ENCODE measurements around the gene MYMX.

MYMX gene

GRCh38 chr6:44262467-44263353, 46.0 kb downstream of the MYMX start:
- Histone ChIP-seq H3K79me2 (ENCODE audit: control insufficient read depth, low read length) (peaks cover 42% of the 10 kb centered on the region), H3K4me1 (ENCODE audit: control insufficient read depth, low read length) (peaks cover 67% of the 10 kb centered on the region), H3F3A (ENCODE audit: control insufficient read depth, insufficient read depth) (peaks cover 25% of the 10 kb centered on the region), H3K9me3 (ENCODE audit: control insufficient read depth, insufficient read depth, low read length) (no peaks in the 10 kb centered on the region), H4K20me1 (ENCODE audit: control insufficient read depth, insufficient read depth, low read depth, low read length) (no peaks in the 10 kb centered on the region), H3K27me3 (ENCODE audit: control insufficient read depth, low read length) (no peaks in the 10 kb centered on the region), H3K27ac (ENCODE audit: low read depth, low read length) (peak overlapping the region; percentile 93), H3K4me2 (ENCODE audit: low read length) (peak overlapping the region; percentile 90), H3K9me2 (replicated peaks; ENCODE audit: control insufficient read depth, low read length) (no peaks in the 10 kb centered on the region), H3K4me3 (ENCODE audit: low read length) (peak overlapping the region; percentile 86), H3K36me3 (ENCODE audit: control insufficient read depth, low read length) (peaks cover 69% of the 10 kb centered on the region)
- no peak for TF ChIP-seq EZH2phosphoT487 (IDR thresholded peaks at IDR 0.05; ENCODE audit: borderline replicate concordance, low read length)
- TF ChIP-seq, protein P1, sequence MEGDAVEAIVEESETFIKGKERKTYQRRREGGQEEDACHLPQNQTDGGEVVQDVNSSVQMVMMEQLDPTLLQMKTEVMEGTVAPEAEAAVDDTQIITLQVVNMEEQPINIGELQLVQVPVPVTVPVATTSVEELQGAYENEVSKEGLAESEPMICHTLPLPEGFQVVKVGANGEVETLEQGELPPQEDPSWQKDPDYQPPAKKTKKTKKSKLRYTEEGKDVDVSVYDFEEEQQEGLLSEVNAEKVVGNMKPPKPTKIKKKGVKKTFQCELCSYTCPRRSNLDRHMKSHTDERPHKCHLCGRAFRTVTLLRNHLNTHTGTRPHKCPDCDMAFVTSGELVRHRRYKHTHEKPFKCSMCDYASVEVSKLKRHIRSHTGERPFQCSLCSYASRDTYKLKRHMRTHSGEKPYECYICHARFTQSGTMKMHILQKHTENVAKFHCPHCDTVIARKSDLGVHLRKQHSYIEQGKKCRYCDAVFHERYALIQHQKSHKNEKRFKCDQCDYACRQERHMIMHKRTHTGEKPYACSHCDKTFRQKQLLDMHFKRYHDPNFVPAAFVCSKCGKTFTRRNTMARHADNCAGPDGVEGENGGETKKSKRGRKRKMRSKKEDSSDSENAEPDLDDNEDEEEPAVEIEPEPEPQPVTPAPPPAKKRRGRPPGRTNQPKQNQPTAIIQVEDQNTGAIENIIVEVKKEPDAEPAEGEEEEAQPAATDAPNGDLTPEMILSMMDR (IDR thresholded peaks at IDR 0.05; ENCODE audit: low read depth, low read length, poor library complexity, severe bottlenecking): no peak

GRCh38 chr6:44263354-44264100, 46.8 kb downstream of the MYMX start:
- Histone ChIP-seq H3K27me3 (ENCODE audit: control insufficient read depth, low read length) (peaks cover 5% of the 10 kb centered on the region), H3K9me2 (replicated peaks; ENCODE audit: control insufficient read depth, low read length) (no peaks in the 10 kb centered on the region), H3K4me3 (ENCODE audit: low read length) (peak overlapping the region; percentile 86), H4K20me1 (ENCODE audit: control insufficient read depth, insufficient read depth, low read depth, low read length) (no peaks in the 10 kb centered on the region), H3K4me2 (ENCODE audit: low read length) (peak overlapping the region; percentile 90), H3K79me2 (ENCODE audit: control insufficient read depth, low read length) (peaks cover 42% of the 10 kb centered on the region), H3K4me1 (ENCODE audit: control insufficient read depth, low read length) (peaks cover 67% of the 10 kb centered on the region), H3K9me3 (ENCODE audit: control insufficient read depth, insufficient read depth, low read length) (no peaks in the 10 kb centered on the region), H3K27ac (ENCODE audit: low read depth, low read length) (peak overlapping the region; percentile 93), H3K36me3 (ENCODE audit: control insufficient read depth, low read length) (peaks cover 61% of the 10 kb centered on the region), H3F3A (ENCODE audit: control insufficient read depth, insufficient read depth) (peaks cover 18% of the 10 kb centered on the region)
- TF ChIP-seq EZH2phosphoT487 (IDR thresholded peaks at IDR 0.05; ENCODE audit: borderline replicate concordance, low read length): no peak
- TF ChIP-seq, protein P1 (IDR thresholded peaks at IDR 0.05; ENCODE audit: low read depth, low read length, poor library complexity, severe bottlenecking): no peak

DNA sequence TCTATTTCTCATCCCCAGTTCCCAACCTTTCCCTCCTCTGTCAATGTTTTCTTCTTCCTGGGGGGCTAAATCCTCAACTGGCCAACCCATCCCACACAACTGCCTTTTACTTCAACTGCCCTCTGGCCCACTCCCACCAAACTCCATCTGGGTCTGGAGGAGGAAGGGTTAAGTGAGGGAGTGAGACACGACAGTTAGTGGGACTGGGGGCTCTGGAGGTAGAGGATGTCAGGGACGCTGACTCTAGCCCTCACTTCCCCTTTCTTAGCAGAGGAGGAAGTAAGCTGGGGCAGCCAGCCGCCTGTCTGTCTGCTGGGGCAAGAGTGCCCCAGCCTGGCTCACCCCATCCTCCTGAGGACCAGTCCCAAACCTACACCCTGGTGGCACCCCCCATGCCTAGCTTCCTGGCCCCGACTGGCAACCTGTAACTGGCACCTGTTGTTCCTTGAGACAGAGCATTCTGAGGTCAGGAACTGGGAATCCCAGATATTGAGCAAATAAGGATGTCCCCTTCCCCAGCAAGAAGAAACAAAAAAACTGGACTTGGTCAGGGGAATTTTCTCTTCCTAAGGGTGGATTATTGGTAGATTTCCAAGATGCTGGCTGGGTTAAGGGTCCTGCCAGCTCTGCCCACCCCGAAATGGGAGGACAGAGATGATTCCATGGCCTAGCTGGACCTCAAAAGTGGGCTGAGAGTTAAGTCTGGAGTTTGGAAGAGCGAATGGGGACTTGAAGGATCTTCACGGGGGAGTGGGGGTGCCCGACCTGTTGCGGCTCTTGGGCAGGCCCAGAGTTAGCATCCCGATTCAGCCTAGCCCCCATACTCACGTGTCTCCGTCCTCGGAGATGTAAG, 47.7 kb downstream of the MYMX start:
- Histone ChIP-seq H3K4me2 (ENCODE audit: low read length) (peak overlapping the region; percentile 90), H3K79me2 (ENCODE audit: control insufficient read depth, low read length) (peaks cover 42% of the 10 kb centered on the region), H3K27ac (ENCODE audit: low read depth, low read length) (peak overlapping the region; percentile 93), H3F3A (ENCODE audit: control insufficient read depth, insufficient read depth) (peaks cover 15% of the 10 kb centered on the region), H3K36me3 (ENCODE audit: control insufficient read depth, low read length) (peaks cover 53% of the 10 kb centered on the region), H3K9me2 (replicated peaks; ENCODE audit: control insufficient read depth, low read length) (no peaks in the 10 kb centered on the region), H3K4me3 (ENCODE audit: low read length) (peak overlapping the region; percentile 86), H3K27me3 (ENCODE audit: control insufficient read depth, low read length) (peaks cover 13% of the 10 kb centered on the region), H3K9me3 (ENCODE audit: control insufficient read depth, insufficient read depth, low read length) (no peaks in the 10 kb centered on the region), H3K4me1 (ENCODE audit: control insufficient read depth, low read length) (peaks cover 62% of the 10 kb centered on the region), H4K20me1 (ENCODE audit: control insufficient read depth, insufficient read depth, low read depth, low read length) (no peaks in the 10 kb centered on the region)
- TF ChIP-seq, protein P1 (IDR thresholded peaks at IDR 0.05; ENCODE audit: low read depth, low read length, poor library complexity, severe bottlenecking): no peak
- no peak for TF ChIP-seq EZH2phosphoT487 (IDR thresholded peaks at IDR 0.05; ENCODE audit: borderline replicate concordance, low read length)

Data from DOHH2 (cell line).